ENCODE results near the gene HOXC9.

The HOXC9 gene

DNA sequence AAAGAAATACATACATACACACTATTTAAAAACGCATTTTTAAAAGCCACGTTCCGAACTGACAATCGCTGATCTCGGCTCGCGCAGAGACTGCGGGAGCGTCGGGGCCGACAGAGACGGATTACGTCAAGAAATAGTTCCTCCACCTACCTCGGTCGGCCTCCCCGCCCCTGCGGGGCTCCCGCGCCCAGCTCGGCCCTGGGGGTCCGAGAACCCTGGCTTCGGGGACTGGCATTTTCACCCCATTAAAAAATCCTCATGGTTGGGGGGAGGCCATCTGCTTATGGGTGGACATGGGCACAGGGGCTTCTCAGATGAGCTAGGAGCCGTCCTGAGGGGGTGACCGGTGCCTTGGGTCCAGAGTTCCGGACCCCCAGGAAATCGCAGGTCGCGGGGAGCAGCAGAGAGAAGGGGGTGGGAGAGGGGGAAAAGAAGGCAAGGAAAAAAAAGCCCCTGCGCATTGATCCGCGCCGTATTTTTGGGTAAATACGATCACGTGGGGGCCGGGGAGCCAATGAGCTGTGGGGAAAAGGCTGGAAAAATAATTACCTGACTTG lies 324 bp upstream of the HOXC9 start:
- DNase-seq = no peak

GRCh38 chr12:54001283-54002187 lies 1.6 kb downstream of the HOXC9 start:
- DNase-seq = no peak

GRCh38 chr12:54002278-54002914 lies 2.4 kb downstream of the HOXC9 start:
- DNase-seq = no peak

DNA sequence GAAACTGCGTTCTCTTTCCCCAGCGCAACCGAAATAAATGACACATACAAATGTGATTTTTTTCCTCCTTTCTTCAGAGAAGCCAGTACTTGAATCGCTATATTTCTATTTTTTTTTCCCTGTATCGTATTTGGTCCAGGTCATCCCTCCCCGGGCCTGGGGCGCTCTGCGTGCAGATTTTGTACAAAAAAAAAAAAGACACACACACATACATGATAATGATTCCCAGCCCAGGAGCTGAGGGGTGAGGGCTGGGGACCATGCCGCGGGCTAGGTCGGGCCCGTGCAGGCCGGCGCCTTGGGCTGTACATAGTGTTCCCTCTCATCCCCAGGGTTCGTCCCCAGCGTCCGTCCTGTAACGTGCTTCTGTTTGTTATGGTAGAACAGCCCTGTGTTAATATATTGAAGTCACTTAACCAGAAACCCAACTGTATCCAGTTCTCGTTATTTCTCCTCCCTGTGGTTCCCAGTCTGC lies 3.0 kb downstream of the HOXC9 start:
- no peak for DNase-seq

GRCh38 chr12:54003625-54004024 lies 3.7 kb downstream of the HOXC9 start:
- no peak for DNase-seq

DNA sequence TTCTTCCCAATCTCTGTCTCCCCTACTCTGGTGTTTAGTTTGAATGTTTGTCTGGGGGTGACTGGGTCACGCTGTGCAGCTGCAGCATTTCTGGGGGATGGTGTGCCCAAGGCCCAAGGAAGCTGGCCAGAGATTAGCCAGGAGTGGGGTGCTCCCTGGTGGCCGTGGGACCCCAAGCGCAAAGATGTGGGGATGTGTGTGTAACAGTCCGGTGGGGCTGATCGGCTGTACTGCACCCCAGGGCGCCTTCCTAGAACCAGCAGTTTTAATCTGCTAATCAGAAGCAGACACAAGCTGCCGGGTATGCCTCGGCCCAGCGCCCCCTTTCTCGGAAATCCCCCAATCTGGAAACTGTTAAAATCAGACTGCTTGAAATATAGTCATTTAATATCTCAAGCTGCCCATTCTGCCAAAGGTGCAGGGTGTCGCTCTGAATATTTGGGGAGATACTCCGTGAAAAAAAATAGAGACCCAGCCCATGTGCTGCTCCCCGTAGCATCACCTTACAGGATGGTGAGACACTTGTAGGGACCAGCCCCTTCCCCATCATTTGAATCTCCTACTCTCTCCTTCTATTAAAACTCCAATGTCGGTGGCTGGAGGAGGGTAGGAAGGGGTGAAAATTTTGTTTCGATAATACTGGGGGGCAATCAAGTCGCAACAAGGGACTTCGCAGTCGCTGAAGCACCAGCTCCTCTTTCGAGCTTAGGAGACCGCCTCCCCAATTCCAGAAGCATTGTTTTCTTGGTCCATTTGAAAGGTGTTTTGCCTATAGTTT lies 4.3 kb downstream of the HOXC9 start:
- no peak for DNase-seq

DNA sequence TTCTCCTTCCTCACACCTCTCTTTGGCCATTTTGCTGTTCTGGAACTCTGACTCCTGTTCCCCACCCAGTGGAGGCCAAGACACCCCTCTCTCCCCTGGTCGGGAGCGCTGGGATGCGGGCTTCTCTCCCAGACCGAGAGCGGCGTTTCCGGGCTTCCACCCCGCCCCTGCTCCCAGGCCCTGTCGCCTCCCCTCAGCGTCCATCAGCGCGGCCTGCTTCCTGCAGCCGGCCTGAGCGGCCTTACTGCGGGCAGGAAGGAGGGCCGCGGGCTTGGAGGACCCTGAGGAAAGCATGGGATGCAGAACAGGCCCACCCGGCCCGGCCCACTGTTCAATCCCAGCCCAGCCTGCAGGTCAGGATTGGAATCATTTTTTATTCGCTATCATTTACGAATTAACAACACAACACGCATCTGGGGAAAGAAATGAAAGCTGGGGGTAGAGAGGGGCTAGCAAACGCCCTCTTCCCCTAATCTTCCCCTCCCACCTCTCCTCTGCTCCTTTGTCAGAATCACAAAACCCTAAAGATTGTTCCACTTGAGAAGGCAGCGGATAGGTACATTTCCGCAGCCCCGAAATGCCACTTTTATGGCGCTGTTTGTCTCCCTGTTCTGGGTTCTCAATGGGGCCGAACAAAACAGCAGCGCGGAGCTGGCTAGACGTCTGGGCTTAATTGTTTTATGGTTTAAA lies 5.0 kb downstream of the HOXC9 start:
- DNase-seq = no peak

DNA sequence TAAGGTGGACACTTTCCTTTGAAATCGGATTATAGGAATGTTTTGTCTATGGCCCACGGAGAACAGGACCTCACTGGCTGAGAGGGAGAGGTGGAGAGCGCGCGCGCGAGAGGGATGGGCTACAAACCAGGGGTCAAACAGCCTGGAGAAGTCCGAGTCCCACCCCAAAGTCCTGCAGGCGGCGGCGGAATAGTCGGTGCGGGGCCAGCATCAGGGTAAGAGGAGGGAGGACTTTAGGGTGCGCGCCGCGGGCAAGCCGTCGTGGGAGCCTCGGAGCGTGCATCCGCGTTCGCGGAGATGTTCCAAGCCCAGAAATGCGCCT lies 5.5 kb downstream of the HOXC9 start:
- DNase-seq = no peak

GRCh38 chr12:54005853-54006558 lies 6.0 kb downstream of the HOXC9 start:
- peak in 55 of 56 donors; percentile 2 to 84 (median 49) for DNase-seq

- no peak for DNase-seq
These were observed 6.7 kb downstream of the HOXC9 start for GRCh38 chr12:54006559-54007220.

- no peak for DNase-seq
These were observed 7.7 kb downstream of the HOXC9 start for GRCh38 chr12:54007538-54008259.

GRCh38 chr12:54008260-54008552 lies 8.2 kb downstream of the HOXC9 start:
- DNase-seq = no peak

DNA sequence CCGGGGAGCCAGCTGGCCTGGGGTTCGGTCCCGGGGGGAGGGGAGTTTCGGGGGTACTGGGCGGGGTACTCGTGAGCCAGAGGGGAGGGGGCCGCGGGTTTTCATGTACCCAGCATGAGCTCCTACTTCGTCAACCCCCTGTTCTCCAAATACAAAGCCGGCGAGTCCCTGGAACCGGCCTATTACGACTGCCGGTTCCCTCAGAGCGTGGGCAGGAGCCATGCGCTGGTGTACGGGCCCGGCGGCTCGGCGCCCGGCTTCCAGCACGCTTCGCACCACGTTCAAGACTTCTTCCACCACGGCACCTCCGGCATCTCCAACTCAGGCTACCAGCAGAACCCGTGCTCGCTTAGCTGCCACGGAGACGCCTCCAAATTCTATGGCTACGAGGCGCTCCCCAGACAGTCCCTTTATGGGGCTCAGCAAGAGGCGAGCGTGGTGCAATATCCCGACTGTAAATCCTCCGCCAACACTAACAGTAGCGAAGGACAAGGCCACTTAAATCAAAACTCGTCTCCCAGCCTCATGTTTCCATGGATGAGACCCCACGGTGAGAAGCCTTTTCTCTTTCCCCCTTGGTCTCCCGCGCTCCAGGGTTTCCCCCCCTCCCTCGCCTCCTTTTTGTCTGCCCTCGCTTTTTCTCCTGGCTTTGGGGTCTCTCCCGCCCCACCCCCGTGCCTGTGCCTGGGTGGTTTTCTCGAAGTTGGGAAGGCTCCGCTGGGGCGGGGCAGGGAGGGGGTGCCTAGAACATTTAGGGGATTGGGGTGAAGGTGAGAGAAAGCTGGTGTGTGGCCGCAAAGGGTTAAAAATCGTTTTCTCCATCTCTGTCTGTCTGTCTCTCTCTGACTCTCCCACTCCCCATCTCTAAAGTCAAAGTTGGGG lies 9.5 kb downstream of the HOXC9 start:
- no peak for DNase-seq

- no peak for DNase-seq
These were observed 10.4 kb downstream of the HOXC9 start for GRCh38 chr12:54010053-54010971.

GRCh38 chr12:54010972-54011664 lies 11.2 kb downstream of the HOXC9 start:
- DNase-seq = no peak

Measured in amygdala (tissue), 56 donors.